GM19239 (cell line): ENCODE data around the gene BRAT1.

Experiments used
- DNase-seq: peaks from one replicate; pipeline ENCODE4 v3.0.0; 2011; ENCODE audit warnings: low spot score; ENCODE audit not compliant: insufficient read length
- FAIRE-seq: peaks from 2 replicates; lab custom pipeline; 2011; peaks lifted over from hg19 to GRCh38; lab: Jason Lieb, UNC

The BRAT1 gene

DNA sequence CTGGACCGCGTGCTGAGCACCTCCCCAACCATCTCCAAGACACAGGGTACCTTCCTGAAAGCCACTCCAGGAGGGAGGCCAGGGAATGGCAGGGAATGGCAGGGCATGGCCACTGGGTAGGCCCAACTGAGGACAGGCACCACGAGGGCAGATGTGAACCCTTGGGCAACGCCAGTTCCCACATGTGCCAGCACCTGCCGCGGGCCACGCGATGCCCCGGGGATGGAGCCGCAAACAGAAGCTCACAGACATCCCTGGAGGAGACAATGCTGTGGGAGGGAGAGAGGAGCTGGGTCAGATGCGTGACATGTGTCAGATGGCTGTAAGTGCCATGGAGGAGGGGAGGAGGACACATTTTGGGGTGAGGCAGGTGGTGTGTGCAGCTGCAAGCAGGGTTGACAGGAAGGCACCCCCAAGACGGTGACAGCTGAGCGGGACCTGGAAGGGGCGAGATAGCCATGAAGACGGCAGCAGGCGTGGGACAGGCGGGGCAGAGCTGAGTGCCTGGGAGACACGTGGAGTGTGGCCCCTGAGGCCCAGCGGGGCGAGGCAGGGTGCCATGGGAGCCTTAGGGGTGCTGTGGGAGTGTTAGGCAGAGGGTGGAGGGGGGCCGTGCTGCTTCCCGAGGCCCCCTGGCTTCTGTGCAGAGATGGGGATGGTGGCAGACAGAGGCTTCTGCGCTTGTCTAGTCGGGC, 31.1 kb upstream of the BRAT1 start:
- DNase-seq (no peak), FAIRE-seq (no peak)

DNA sequence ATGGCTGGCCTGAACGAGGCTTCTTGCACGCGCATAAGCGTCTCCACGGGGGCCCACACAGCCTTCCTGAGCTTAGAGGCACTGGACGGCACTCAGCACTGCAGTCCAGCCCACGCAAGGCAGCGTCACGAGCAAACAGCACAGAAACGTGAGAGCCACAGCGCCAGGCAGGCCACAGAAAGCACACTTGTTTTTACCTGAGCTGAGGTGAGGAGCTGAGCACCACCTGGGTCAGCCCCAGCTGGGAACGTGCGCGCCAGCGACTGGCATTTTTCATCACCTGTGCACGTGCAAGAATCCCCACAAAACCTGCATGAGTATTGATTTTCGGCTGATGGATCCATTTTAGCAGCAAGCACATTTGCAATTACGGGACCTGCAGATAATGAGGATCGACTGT, 30.1 kb upstream of the BRAT1 start:
- FAIRE-seq (no peak), DNase-seq (no peak)

DNA sequence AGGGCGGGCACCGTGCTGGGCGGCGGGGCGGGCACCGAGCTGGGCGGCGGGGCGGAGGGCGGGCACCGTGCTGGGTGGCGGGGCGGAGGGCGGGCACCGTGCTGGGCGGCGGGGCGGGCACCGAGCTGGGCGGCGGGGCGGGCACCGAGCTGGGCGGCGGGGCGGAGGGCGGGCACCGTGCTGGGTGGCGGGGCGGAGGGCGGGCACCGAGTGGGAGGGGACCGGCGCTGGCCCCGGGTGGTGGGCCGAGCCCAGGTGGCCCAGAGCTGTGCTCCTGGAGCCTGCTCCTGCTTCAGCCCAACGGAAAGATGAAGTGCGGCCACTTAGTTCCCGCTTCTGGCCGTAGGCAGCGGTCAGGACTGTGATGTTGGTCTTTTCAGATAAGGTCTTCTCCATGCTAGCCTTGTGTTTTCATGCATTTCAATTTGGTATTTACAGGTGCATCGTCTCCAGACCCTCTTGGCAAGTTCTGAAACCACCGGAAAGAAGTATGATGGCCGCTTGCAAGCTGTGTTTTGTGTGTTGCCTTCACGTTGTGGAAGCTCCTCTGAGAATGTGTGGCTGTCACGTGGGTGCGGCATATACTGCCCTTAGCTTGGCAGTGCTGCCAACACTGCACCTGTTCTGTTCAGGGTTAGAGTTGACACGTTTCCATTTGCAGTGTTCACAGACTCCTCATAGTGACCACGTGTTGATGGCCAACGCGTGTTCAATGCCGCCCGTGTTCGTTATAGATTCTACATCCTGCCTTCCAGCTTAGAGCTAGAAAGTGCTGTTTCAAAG, 28.7 kb upstream of the BRAT1 start:
- DNase-seq (no peak), FAIRE-seq (no peak)

DNA sequence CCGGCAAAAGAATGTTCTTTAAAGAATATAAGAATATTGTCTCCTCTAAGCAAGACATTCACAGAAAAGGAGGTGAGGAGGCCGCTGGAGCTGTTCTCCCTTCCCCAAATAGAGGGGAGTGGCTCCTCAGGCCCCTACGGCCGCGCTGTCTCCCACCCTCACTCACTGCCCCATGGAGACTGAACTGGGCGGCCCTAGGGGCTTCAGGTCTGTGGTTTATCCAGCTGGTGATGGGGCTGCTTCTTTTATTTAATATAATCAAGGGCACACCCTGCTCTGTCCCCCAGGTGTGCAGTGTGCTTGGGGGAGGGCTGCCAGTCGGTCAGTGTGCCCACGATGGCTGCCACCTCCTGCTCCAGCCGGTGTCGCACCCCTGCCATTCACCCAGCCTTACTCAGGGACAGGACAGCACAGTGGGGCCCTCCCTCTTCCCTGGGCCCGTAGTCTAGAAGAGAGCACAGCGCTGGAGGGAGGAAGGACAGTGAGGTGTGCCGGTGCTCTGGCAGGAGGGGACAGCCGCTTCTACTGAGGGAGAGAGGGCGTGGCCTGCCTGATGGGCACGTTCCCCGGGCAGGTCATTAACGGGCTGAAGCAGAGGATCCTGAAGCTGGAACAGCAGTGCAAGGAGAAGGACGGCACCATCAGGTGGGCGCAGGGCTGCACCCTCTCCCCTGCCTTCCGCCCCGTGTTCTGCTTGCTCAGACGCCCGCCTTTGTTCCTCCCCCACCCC, 26.8 kb upstream of the BRAT1 start:
- FAIRE-seq (no peak), DNase-seq (no peak)

DNA sequence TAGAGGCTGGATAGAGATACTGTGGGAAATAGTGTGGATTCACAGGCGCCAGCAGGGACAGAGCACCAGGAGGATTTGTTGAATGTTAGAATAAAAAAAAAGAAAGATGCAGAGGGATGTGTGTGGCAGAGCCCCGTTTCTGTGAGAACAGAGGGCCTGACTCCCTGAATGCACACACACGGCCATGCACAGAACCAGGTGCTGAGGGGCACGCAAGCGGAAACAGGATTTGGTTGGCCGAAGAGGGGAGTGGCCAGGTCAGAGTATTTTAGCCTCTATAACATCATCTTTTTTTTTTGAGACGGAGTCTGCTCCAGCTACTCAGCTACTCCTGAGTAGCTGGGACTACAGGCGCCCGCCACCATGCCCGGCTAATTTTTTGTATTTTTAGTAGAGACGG, 25.3 kb upstream of the BRAT1 start:
- DNase-seq (no peak), FAIRE-seq (no peak)

DNA sequence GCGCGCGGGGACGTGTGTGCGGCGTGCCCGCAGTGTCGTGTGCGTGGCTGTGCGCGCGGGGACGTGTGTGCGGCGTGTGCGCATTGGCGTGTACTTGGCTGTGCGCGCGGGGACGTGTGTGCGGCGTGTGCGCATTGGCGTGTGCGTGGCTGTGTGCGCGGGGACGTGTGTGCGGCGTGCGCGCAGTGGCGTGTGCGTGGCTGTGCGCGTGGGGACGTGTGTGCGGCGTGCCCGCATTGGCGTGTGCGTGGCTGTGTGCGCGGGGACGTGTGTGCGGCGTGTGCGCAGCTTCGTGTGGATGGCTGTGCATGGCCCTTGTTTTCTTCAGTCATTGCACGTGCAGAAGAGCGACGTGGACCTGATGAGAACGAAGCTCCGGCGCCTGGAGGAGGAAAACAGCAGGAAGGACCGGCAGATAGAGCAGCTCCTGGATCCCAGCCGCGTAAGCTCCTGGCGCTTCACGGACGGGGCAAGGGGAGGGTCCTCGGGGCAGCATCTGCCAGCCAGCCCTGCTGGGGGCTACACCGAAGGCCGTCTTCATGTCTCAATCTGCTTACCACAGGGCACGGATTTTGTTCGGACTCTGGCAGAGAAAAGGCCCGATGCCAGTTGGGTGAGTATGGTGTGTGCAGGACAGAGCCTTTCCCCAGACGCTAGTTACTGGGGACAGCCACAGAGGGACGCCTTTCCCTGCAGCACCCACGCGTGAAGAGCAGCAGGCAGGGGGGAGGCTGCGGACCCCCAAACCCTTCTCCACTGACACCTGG, 22.8 kb upstream of the BRAT1 start:
- DNase-seq, result no peak
- no peak for FAIRE-seq

DNA sequence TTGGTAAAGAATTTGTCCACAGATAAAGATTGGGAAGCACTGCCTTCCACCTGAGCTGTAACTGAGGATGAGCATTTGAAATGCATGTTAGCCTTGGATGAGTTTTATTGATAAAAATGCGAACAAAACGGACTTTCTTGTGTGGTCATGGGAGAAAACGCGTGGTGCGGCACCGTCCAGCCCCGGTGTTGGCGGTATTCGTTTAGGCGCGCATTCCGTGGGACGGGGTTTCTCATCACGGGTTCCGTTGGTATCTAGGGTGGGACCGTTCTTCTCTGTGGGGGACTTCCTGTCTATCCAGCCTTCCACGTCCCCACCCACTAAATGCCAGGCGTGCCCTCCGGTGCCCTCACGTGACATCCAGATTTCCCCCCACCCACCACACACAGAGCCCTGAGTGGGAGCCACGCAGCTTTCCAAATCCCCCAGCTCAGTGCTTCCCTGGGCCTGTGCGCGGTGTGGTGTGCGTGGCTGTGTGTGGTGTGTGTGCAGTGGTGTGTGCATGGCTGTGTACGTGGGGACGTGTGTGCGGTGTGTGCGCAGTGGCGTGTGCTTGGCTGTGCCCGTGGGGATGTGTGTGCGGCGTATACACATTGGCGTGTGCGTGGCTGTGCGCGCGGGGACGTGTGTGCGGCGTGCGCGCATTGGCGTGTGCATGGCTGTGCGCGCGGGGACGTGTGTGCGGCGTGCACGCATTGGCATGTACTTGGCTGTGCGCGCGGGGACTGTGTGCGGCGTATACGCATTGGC, 21.6 kb upstream of the BRAT1 start:
- DNase-seq (no peak), FAIRE-seq (no peak)

DNA sequence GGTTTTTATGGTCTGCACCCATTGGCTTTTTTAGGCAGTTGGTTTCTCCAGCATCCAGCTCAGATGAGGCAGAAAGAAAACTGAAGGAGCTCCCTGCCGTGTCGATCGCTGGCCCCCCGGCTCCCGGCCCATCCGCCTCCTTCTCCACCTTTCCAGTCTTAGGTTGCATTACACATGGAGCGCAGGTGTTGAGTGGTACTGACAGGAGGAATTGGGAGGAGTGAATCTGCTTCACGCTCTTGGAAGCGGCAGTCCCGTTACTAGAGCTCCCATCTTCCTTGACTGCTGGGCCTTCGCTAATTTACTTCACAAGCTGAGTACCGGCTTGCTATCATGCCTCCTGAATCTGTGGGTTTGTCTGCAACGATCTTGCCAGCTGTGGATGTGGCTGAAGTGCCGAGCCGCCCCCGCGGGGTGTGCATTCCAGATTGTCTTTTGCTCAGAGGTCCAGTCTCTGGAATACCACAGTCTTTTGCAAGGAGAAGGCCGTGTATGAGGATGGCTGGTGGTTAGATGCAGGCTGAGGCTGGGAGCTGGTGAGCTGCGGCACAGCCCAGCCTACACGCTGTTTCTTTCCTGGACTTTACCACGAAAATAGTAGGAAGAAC, 20.5 kb upstream of the BRAT1 start:
- DNase-seq (no peak), FAIRE-seq (no peak)

DNA sequence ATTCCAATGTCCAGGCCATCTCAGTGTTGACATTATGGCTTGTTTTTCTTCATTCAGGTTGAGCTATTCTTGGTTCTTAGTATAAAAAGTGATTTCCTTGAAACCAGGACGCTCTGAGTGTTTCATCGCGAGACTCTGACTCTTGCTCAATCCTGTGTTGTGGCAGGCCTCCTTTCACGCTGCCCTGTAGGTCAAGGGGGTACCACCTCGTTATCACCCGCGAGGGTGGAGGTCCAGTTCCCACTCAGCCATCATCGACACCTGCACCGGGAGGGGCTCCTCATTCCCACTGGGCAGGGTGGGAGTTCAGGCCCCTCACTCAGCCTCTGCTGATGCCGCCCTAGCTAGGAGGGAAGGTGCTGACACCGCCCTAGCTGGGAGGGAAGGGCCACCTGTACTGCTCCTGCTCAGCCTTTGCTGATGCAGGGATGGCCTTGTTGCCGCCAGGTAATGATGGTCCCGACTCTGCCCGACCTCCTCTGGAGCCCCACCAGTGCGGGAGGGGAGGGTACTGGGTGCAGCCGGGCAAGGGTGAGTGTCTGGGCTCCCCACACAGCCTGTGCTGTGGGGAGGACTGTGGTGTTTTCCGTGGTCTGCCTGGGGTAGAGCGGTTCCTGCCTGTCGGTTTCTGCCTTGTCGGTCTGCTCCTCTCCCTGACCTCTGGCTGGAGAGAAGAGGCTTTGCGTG, 19.9 kb upstream of the BRAT1 start:
- DNase-seq (no peak), FAIRE-seq (no peak)

DNA sequence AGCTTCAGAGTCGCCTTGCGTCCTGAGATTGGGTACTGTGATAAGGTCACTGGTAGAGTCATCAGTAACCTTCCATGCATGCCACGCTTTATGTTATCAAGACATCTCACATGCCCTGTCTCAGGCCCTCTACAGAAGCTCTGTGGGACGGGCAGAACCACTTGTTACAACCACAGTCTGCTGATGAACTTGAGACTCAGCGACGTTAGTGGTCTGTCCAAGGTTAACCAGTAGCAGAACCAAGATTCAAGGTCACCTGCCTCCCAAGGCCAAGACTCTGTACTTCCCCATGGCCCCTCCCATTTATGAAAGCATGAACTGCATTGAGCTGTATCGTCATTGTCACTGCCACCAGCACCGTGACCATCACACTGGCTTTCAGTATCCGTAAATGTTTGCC, 18.4 kb upstream of the BRAT1 start:
- FAIRE-seq, result no peak
- no peak for DNase-seq

DNA sequence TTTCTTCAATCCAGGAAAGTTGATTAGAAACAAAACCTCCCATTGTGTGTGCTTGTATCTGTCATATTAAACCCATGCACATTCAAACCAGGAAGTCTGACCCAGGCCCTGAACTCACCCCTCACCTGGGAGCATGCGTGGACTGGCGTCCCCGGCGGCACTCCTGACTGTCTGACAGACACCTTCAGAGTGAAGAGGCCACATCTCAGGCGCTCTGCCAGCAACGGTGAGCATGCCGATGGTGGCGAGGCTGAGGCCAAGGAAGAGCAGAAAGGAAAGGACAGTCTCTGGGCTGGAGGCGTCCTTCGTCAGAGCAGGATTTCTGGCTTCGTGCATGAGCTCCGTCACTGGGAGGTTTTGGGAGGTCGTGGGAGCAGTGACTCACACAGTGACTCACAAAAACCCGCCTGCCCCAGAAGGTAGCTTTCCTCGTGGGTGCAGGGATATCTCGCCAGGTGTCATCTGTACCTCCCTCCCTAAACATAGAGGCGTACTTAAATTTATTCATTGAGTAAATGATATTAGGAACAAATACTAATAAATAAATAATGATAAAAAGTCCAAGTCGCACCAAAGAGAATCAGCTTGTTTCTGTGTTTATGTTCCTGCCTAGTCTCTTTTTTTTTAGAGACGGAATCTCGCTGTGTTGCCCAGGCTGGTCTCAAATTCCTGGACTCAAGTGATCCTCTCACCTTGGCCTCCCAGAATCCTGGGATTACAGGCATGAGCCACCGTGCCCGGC, 16.9 kb upstream of the BRAT1 start:
- DNase-seq (no peak), FAIRE-seq (no peak)

DNA sequence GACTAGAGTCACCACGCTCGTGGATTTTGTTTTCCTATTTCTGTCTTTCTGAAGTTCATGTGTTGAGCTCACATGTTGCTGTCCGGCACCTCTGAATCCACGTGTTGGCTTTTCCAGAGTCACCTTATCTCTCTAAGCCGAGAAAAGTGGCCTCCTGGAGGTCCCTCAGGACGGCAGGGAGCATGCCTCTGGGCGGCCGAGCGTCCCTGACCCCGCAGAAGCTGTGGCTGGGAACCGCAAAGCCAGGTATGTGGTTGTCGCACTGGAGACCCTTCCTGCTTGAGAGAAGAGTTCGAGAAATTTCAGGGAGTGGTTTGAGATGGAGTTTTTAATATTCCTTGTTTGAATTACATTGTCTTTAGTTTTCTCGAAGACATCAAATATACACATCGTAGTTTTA, 16.1 kb upstream of the BRAT1 start:
- FAIRE-seq (no peak), DNase-seq (no peak)

DNA sequence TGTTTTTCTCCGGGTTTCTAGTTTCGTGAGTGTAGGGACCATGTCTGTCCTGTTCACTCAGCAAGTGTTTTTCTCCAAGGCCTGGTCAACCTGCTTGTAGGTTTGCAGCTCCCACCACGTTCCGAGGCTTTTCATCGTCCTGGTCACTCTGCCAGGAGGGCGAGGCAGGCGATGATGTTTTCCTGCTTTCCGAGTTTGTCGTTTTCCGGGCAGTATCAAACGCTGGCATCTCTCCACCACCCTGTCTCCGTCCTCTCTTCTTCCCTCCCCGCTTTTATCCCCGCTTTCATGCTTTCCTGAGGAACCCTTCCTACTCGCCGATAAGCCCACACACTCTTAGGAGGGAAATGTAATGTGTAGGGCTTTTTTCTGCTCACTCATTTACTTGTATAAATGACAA, 14.7 kb upstream of the BRAT1 start:
- no peak for DNase-seq
- FAIRE-seq, result no peak

DNA sequence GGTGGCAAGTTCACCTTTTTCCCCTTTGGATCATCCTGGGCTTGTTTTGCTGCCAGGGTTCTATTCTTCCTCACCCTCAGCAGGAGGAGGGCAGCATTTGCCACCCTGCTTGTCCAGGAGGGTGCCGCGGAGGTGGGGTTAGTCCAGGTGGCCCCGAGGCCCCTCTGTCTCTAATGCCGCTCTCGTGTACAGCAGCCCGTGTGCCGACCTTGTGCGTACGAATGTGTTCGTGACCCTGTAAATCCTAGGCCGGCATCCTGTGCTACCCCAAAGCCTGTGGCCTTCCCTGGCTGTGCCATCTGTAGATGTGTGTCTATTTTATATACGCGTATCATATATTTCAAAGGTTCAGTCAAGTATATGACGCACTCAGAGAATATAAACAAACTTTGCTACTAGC, 14.1 kb upstream of the BRAT1 start:
- no peak for DNase-seq
- FAIRE-seq, result no peak

DNA sequence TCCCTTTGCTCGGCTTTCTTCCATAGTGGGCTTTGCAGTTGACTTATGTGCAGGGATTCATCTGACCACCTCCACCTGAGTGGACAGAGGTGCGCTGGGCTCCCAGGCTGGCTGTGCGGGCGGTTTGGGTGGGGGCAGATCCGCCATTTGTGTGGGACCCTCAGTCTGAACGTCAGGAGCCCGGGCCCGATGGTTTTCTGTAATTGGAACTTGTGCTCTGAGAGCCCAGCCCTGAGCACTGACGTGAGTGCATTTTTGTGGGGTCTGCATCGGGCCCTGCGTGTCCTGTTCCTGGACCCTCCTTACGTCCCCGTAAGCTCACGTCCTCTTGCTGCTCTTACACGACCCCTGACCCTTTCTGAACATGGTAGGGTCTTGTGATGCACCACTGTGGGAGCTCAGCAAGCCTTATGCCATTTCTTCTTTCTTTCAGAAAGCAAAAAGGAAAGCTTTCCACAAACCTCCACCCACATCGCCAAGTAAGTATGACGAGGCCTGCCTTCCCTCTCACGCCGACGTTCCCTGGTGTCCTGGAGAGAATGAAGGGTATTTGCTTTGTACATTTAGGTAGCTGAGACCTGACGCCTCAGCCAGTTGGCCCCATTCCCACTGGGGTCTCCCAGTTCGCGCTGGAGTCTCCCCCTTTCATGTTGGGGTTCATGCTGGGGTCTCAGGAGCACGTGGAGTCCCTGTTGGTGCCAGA, 13.3 kb upstream of the BRAT1 start:
- DNase-seq, result no peak
- FAIRE-seq, result no peak

DNA sequence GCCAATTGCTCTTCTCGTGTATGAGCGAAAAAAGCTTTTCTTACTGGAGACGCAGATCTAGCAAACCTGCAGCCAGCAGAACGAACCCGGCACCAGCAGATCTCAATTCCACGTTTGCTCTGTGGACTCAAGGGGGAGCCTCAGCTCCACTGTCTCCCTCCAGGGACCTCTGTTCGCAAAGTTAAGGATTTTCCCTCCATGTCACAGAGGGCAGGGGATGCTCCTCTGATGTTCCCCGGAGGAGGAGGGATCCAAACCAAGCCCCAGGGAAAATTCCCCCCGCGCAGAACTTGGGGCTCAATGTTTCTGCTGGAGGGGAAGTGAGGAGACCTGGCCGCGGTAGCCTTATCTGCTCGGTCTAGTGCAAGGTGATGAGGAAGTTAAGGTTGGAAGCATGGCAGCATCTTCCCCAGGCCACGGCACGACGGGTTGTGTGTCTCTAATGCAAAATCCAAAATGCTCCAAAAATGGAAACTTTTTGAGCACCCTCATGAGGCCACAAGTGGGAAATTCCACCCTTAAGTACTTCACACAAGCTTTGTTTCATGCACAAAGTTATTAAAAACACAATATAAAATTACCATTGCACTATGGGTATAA, 12.5 kb upstream of the BRAT1 start:
- no peak for FAIRE-seq

More for the DNA sequence above, 12.5 kb upstream of the BRAT1 start:
- DNase-seq, result no peak
